Measurements from ENCODE around the gene TRDN. TPM values are rescaled to one million over a fixed set of nuclear protein-coding genes. Genes with fewer than 3 reads are reported as not detected.

TRDN gene
- not detected in 2 replicates for total RNA-seq

DNA sequence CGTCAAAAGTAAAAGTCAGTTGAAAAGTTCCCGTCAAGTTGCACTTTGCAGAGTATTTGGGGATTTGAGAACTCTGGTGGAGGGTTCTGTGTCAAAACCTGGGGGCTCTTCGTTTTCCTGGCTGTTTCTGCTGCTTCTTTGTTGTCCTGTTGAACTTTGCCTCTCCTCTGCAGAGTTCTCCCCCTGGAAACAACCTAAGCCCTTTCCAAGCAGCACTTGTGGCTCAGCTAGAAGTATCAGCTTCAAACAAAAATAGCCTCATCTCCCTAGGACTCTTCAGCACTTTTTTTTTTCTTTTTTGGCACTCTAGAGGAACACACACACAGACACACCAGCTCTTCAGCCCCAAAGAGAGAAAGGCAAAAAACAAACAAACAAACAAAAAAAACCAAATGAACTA, at the start of gene TRDN:
TRDN (minus strand) TSS at position 169 of the 400 bp plus-strand sequence. CDS start 175 bp downstream, outside the sequence.

Other genes with a start within 250 kb of the TRDN start
- gene NKAIN2, start 166.9 kb upstream of the TRDN start, total RNA-seq, result under 0.01 TPM in 1 of 2 replicates, not detected in the other